Stomach (tissue), 4 donors: ENCODE measurements around the gene OTUD3.

ENCODE experiments used
- CTCF ChIP-seq, 7 experiments: fragments of 450-650 bp in 4 of 7; fragments of 200-600 bp in 3 of 7; sonication (generic) in 3 of 7; IDR thresholded peaks; one replicate each; pipeline ENCODE4 v1.5.1; 2016 to 2019; ENCODE audit warnings: antibody characterized with exemption in 7 of 7, control low read depth in 2 of 7, mild to moderate bottlenecking in 1 of 7
- EP300 ChIP-seq: sonication (generic); formaldehyde crosslinking; IDR thresholded peaks from one replicate; pipeline ENCODE4 v1.6.1; 2017; ENCODE audit warnings: antibody characterized with exemption
- POLR2A ChIP-seq, 4 donors: fragments of 450-650 bp; IDR thresholded peaks; one replicate each; pipeline ENCODE4 v1.6.1; 2016; ENCODE audit warnings: antibody characterized with exemption in 4 of 4, control low read depth in 2 of 4, mild to moderate bottlenecking in 1 of 4, moderate library complexity in 1 of 4
- POLR2AphosphoS5 ChIP-seq, 3 donors: sonication (generic); formaldehyde crosslinking; IDR thresholded peaks; one replicate each; pipeline ENCODE4 v1.6.1; 2016; ENCODE audit warnings: antibody characterized with exemption in 3 of 3

GRCh38 chr1:19866758-19867157 lies 15.4 kb upstream of the OTUD3 start:
- TF ChIP-seq CTCF (IDR thresholded peaks at IDR 0.05) (no peak), POLR2A (IDR thresholded peaks at IDR 0.05) (no peak), POLR2AphosphoS5 (IDR thresholded peaks at IDR 0.05) (no peak), EP300 (no peak)
